Panc1 (cell line): ENCODE measurements around the gene RICTOR. TPM values are rescaled to one million over a fixed set of nuclear protein-coding genes. Genes with fewer than 3 reads are reported as not detected.

Experiments used
- ATAC-seq: fragments of 200-7000 bp; cut with Tn5 transposase; 2 replicates; pipeline ENCODE4 v1.9.1; 2020; ENCODE audit warnings: mild to moderate bottlenecking, moderate library complexity
- BruUV-seq: library from RNA; stranded (reverse); fragments of 400-500 nt; replicated peaks from 2 replicates; lab custom pipeline; 2021; lab: Mats Ljungman, UMichigan
- CTCF ChIA-PET: fragments of 300-600 bp; sonication (Branson Sonifier 250); formaldehyde crosslinking; loops from one replicate; lab custom pipeline; 2022; ENCODE audit warnings: antibody characterized with exemption; lab: Charles Lee
- POLR2A ChIA-PET: fragments of 300-600 bp; sonication (Branson Sonifier 250); formaldehyde crosslinking; loops from one replicate; lab custom pipeline; 2022; ENCODE audit warnings: antibody characterized with exemption; lab: Charles Lee
- DNase-seq: peaks from one replicate; pipeline ENCODE4 v3.0.0-alpha.2; 2010; ENCODE audit warnings: low read depth, low spot score
- H3K27ac ChIP-seq: 2 replicates; pipeline ENCODE4 v1.5.1; 2011; ENCODE audit warnings: mild to moderate bottlenecking, low read length, inconsistent platforms
- H3K27me3 ChIP-seq: fragments of 200-500 bp; sonication (Bioruptor generic); 2 replicates; pipeline ENCODE4 v1.6.0; 2014; ENCODE audit warnings: low read length, inconsistent platforms; ENCODE audit not compliant: control insufficient read depth, insufficient read depth
- H3K36me3 ChIP-seq: fragments of 200-500 bp; sonication (Bioruptor generic); 2 replicates; pipeline ENCODE4 v1.5.1; 2014; ENCODE audit warnings: inconsistent platforms, mild to moderate bottlenecking, low read length, moderate library complexity; ENCODE audit not compliant: control insufficient read depth, insufficient read depth
- H3K4me1 ChIP-seq: 2 replicates; pipeline ENCODE4 v1.5.1; 2011; ENCODE audit warnings: inconsistent platforms, mild to moderate bottlenecking, low read length, moderate library complexity; ENCODE audit not compliant: control insufficient read depth, insufficient read depth
- H3K4me3 ChIP-seq, 2 experiments: 2 replicates each; pipeline ENCODE4 v1.5.1; 2011 to 2012; ENCODE audit warnings: low read depth in 2 of 2, low read length in 2 of 2, mild to moderate bottlenecking in 2 of 2, inconsistent platforms in 1 of 2, moderate library complexity in 1 of 2
- H3K9me3 ChIP-seq: fragments of 200-500 bp; sonication (Bioruptor generic); 2 replicates; pipeline ENCODE4 v1.5.1; 2014; ENCODE audit warnings: low read depth, mild to moderate bottlenecking, inconsistent platforms, low read length, moderate library complexity; ENCODE audit not compliant: control insufficient read depth, insufficient read depth
- POLR2AphosphoS5 ChIP-seq: IDR thresholded peaks from 2 replicates; pipeline ENCODE4 v1.6.1; 2012; ENCODE audit warnings: mild to moderate bottlenecking, low read depth, low read length, moderate library complexity
- REST ChIP-seq, 2 experiments: IDR thresholded peaks; 2 replicates each; pipeline ENCODE4 v1.6.1; 2011 to 2012; ENCODE audit warnings: low read depth in 2 of 2, control low read depth in 1 of 2, low read length in 1 of 2, mild to moderate bottlenecking in 1 of 2, moderate library complexity in 1 of 2; ENCODE audit not compliant: insufficient read depth in 1 of 2
- SIN3A ChIP-seq: IDR thresholded peaks from 2 replicates; pipeline ENCODE4 v1.6.1; 2012; ENCODE audit warnings: low read depth, mild to moderate bottlenecking, low read length, moderate library complexity, borderline replicate concordance; ENCODE audit not compliant: insufficient read depth
- TCF7L2 ChIP-seq: IDR thresholded peaks from 2 replicates; pipeline ENCODE4 v1.6.1; 2011; ENCODE audit warnings: mild to moderate bottlenecking, low read depth, low read length, inconsistent platforms
- in situ Hi-C: cut with HindIII; loops from 2 replicates; pipeline ENCODE4 v1.10.0; 2016; ENCODE audit warnings: low sequenced_read_pairs, low pct_unique_long_range_greater_than_20kb
- intact Hi-C: fragments of 100-400 bp; cut with micrococcal nuclease; formaldehyde crosslinking; loops from one replicate; pipeline ENCODE4 v1.10.0; 2022; ENCODE audit not compliant: unreplicated experiment
- total RNA-seq: library from RNA; stranded (reverse); gene quantifications from one replicate; pipeline ENCODE4 v1.2.1, GENCODE V29; 2021; ENCODE audit not compliant: unreplicated experiment
- TF ChIP-seq, protein P1 (sequence below): fragments of 450-650 bp; IDR thresholded peaks from 2 replicates; pipeline ENCODE4 v1.5.1; 2017; ENCODE audit warnings: mild to moderate bottlenecking

The RICTOR gene
- total RNA-seq, 1 experiment from 2014 or later: 21.3 TPM

DNA sequence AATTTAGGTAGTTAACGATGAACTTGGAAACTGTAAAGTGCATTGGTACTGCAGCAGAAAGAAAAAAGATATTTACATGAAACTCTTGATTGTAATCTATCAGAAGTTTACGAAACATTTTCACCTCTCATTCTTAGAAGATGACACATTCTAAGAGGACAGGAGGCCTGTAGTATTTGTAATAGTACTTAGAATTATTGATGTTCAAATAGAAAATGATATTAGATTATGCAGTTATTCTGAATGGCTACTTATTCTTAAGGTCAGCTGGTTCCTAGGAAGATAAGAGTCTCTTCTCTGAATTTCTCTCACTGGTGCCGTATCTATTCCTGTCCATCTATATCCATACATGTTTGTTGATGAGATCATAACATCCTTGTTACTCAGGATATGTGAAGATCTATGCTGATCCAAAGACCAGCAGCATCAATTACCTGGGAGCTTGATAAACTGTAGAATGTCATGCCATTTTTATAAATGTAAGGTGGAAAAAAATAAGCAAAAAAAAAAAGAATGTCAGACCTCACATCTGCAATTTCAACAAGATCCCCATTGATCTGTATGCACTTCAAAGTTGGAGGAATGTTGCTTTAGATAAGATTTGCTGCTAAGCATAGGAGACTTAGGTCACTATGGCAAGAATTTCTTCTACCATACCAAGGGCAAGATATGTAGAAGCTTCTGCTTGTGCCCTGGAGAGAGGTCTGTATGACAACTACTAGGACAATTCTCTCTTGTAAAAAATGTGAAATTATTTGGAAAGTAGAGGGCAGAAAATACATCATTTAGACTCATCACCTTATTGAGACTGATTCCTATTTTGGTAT is 42.4 kb upstream of the RICTOR start:
- ChIA-PET POLR2A (no interaction called here), CTCF (no interaction called here)
- TF ChIP-seq TCF7L2 (no peak), REST (IDR thresholded peaks at IDR 0.05; ENCODE audit: insufficient read depth in 1 of 2, low read depth in 2 of 2, low read length in 1 of 2) (no peak), SIN3A (no peak), POLR2AphosphoS5 (no peak)
- TF ChIP-seq, protein P1, sequence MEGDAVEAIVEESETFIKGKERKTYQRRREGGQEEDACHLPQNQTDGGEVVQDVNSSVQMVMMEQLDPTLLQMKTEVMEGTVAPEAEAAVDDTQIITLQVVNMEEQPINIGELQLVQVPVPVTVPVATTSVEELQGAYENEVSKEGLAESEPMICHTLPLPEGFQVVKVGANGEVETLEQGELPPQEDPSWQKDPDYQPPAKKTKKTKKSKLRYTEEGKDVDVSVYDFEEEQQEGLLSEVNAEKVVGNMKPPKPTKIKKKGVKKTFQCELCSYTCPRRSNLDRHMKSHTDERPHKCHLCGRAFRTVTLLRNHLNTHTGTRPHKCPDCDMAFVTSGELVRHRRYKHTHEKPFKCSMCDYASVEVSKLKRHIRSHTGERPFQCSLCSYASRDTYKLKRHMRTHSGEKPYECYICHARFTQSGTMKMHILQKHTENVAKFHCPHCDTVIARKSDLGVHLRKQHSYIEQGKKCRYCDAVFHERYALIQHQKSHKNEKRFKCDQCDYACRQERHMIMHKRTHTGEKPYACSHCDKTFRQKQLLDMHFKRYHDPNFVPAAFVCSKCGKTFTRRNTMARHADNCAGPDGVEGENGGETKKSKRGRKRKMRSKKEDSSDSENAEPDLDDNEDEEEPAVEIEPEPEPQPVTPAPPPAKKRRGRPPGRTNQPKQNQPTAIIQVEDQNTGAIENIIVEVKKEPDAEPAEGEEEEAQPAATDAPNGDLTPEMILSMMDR: no peak
- in situ Hi-C loops (no loop called here), intact Hi-C loops (no loop called here)
- DNase-seq (no peak), ATAC-seq (no peak)
- Histone ChIP-seq H3K4me1 (no peaks in the 10 kb centered on the region), H3K9me3 (no peaks in the 10 kb centered on the region), H3K4me3 (no peak overlapping the region), H3K27me3 (peaks cover 2% of the 10 kb centered on the region; the same call in 1 of the 2 replicates), H3K36me3 (no peaks in the 10 kb centered on the region; the same call in 1 of the 2 replicates), H3K27ac (no peak overlapping the region)
- no TSS peak for BruUV-seq

DNA sequence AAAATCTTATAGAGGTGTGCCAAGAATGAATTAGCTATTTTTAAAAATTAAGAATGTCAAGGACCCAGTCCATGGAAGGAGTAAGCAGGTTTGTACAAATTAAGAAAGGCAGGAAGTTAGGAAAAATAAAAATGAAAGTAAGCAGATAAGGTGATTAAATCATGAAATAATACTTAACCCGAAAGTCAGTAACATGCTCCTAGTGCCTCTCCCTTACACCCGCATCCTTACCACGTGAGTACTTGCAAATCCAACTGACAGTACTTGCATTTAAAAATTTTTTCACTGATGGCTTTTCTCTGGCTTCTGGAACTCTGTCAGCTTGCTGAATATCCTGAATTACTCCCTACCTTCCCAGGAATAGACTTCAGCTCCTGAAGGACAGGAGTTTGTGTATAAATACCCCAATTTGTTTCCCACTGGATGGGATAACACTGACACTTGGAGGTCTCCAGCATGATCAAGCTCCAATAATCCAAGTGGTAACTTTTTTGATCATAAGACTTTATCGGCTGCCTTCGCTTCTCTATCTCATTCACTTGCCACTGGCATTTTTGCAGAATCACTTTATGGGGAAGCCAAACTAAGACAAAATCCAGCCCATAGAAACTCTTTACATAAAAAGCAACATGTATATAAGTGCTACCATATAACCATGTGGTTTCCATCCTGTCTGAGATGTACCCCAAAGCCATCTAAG is 41.6 kb upstream of the RICTOR start:
- ChIA-PET CTCF (interaction anchor here (0.6 kb wide), 1 partner anchor 1279 kb away, joined by 4 read pairs; no protein-coding TSS in a partner anchor), POLR2A (no interaction called here)
- TF ChIP-seq SIN3A (no peak), TCF7L2 (no peak), REST (IDR thresholded peaks at IDR 0.05; ENCODE audit: insufficient read depth in 1 of 2, low read depth in 2 of 2, low read length in 1 of 2) (no peak), POLR2AphosphoS5 (no peak)
- TF ChIP-seq, protein P1: no peak

More for the DNA sequence above, 41.6 kb upstream of the RICTOR start:
- Histone ChIP-seq H3K27me3 (peaks cover 2% of the 10 kb centered on the region; the same call in 1 of the 2 replicates), H3K27ac (no peak overlapping the region), H3K4me1 (no peaks in the 10 kb centered on the region), H3K4me3 (no peak overlapping the region), H3K9me3 (no peaks in the 10 kb centered on the region), H3K36me3 (no peaks in the 10 kb centered on the region; the same call in 1 of the 2 replicates)
- DNase-seq (no peak), ATAC-seq (no peak)
- in situ Hi-C loops (no loop called here), intact Hi-C loops (no loop called here)
- no TSS peak for BruUV-seq
